GM18870 (cell line): ENCODE results near the gene PSRC1.

Source experiments
- ATAC-seq: cut with Tn5 transposase; IDR thresholded peaks from one replicate; pipeline ENCODE4 v1.9.1; 2021; ENCODE audit warnings: moderate library complexity; ENCODE audit not compliant: unreplicated experiment

The PSRC1 gene

GRCh38 chr1:109248797-109249629 is 33.9 kb downstream of the PSRC1 start, which contains the start of gene CELSR2:
TSS of gene CELSR2 (plus strand) at chr1:109249539. CDS start at chr1:109250080, 541 bp downstream.
- ATAC-seq = no peak

GRCh38 chr1:109248444-109248796 is 34.5 kb downstream of the PSRC1 start:
- no peak for ATAC-seq

- ATAC-seq = no peak
Observed at GRCh38 chr1:109247401-109248365, 35.3 kb downstream of the PSRC1 start.

- ATAC-seq = no peak
Observed at GRCh38 chr1:109246141-109246551, 36.8 kb downstream of the PSRC1 start.

GRCh38 chr1:109243860-109244552 is 38.9 kb downstream of the PSRC1 start:
- ATAC-seq = no peak

- ATAC-seq = no peak
Observed at GRCh38 chr1:109243221-109243620, 39.7 kb downstream of the PSRC1 start.

- no peak for ATAC-seq
Observed at GRCh38 chr1:109242387-109242786, 40.6 kb downstream of the PSRC1 start.

- ATAC-seq = no peak
Observed at GRCh38 chr1:109241841-109242345, 41.1 kb downstream of the PSRC1 start.

GRCh38 chr1:109241344-109241743 is 41.6 kb downstream of the PSRC1 start:
- no peak for ATAC-seq

GRCh38 chr1:109240158-109241152 is 42.5 kb downstream of the PSRC1 start:
- ATAC-seq = no peak

GRCh38 chr1:109239409-109240068 is 43.4 kb downstream of the PSRC1 start:
- ATAC-seq = no peak

- no peak for ATAC-seq
Observed at GRCh38 chr1:109239047-109239408, 43.9 kb downstream of the PSRC1 start.

- ATAC-seq = no peak
Observed at GRCh38 chr1:109238382-109238781, 44.6 kb downstream of the PSRC1 start.

GRCh38 chr1:109237512-109237911 is 45.4 kb downstream of the PSRC1 start:
- ATAC-seq = no peak

- ATAC-seq = no peak
Observed at GRCh38 chr1:109235137-109235536, 47.8 kb downstream of the PSRC1 start.

GRCh38 chr1:109231066-109231465 is 51.9 kb downstream of the PSRC1 start:
- ATAC-seq = no peak
